ENCODE results near the gene WDR45B.
A peak's percentile ranks its signal among the peaks of the same experiment; 100 is the strongest.
"Not testable (repeated sequence)": the region's sequence is repeated elsewhere in the genome, so short reads cannot be mapped to it uniquely, and the experiment has no call there.

The WDR45B gene

GRCh38 chr17:82655523-82655922, 7.3 kb upstream of the WDR45B start:
- DNase-seq, result no peak

- DNase-seq, result peak; percentile 76 to 84
Observed at GRCh38 chr17:82655038-82655479, 6.8 kb upstream of the WDR45B start.

- DNase-seq, result not testable (repeated sequence)
Observed at GRCh38 chr17:82654611-82655010, 6.4 kb upstream of the WDR45B start.

GRCh38 chr17:82653651-82654528, 5.6 kb upstream of the WDR45B start:
- no peak for DNase-seq

GRCh38 chr17:82650723-82651122, 2.5 kb upstream of the WDR45B start:
- no peak for DNase-seq

- no peak for DNase-seq
Observed at GRCh38 chr17:82649501-82650261, 1.4 kb upstream of the WDR45B start.

- DNase-seq, result peak; percentile 33 to 48
Observed at GRCh38 chr17:82648742-82649331, 593 bp upstream of the WDR45B start.

- DNase-seq, result no peak
Observed at GRCh38 chr17:82647593-82648164, 565 bp downstream of the WDR45B start.

- DNase-seq, result no peak
Observed at GRCh38 chr17:82645516-82645915, 2.7 kb downstream of the WDR45B start.

- DNase-seq, result no peak
Observed at GRCh38 chr17:82644148-82644547, 4.1 kb downstream of the WDR45B start.

- DNase-seq, result no peak
Observed at GRCh38 chr17:82642022-82642421, 6.2 kb downstream of the WDR45B start.

GRCh38 chr17:82640036-82640435, 8.2 kb downstream of the WDR45B start:
- peak; percentile 75 to 82 for DNase-seq

- no peak for DNase-seq
Observed at GRCh38 chr17:82639628-82640027, 8.6 kb downstream of the WDR45B start.

- DNase-seq, result no peak
Observed at GRCh38 chr17:82638183-82638773, 10.0 kb downstream of the WDR45B start.

GRCh38 chr17:82636626-82637598, 11.3 kb downstream of the WDR45B start:
- DNase-seq, result no peak

- DNase-seq, result no peak
Observed at GRCh38 chr17:82633343-82633742, 14.9 kb downstream of the WDR45B start.

GRCh38 chr17:82632451-82632850, 15.8 kb downstream of the WDR45B start:
- no peak for DNase-seq

GRCh38 chr17:82631544-82631943, 16.7 kb downstream of the WDR45B start:
- no peak for DNase-seq

GRCh38 chr17:82630212-82630611, 18.0 kb downstream of the WDR45B start:
- no peak for DNase-seq

GRCh38 chr17:82629748-82630147, 18.5 kb downstream of the WDR45B start:
- DNase-seq, result no peak

- DNase-seq, result no peak
Observed at GRCh38 chr17:82627405-82627804, 20.8 kb downstream of the WDR45B start.

- DNase-seq, result no peak
Observed at GRCh38 chr17:82623707-82624106, 24.5 kb downstream of the WDR45B start.
